K562 (cell line): Measurements from ENCODE around the gene FSCN2. TPM values are rescaled to one million over a fixed set of nuclear protein-coding genes. Genes with fewer than 3 reads are reported as not detected.

Source experiments
- ATAC-seq: fragments of 200-7000 bp; cut with Tn5 transposase; 3 replicates; pipeline ENCODE4 v1.9.1; 2020; ENCODE audit warnings: moderate library complexity
- BruUV-seq: library from RNA; stranded (reverse); fragments of 400-500 nt; replicated peaks from 2 replicates; lab custom pipeline; 2021; lab: Mats Ljungman, UMichigan
- CTCF ChIA-PET: fragments of 300-600 bp; formaldehyde crosslinking; extraction: SDS; loops from one replicate; lab custom pipeline; 2021; ENCODE audit warnings: low intra/inter-chr PET ratio; lab: Yijun Ruan, JAX
- POLR2A ChIA-PET: fragments of 300-600, 350-650 bp; sonication (Branson Sonifier 250); formaldehyde crosslinking; extraction: SDS; loops from one replicate; lab custom pipeline; 2021; ENCODE audit warnings: antibody characterized with exemption, inconsistent platforms; lab: Yijun Ruan, JAX
- DNase-seq, 4 experiments: peaks; one replicate each; pipeline versions ENCODE4 v3.0.0 to v3.0.0-alpha.2; 2011 to 2018; ENCODE audit warnings: low spot score in 3 of 4, mixed read lengths in 3 of 4; ENCODE audit errors: extremely low read depth in 1 of 4
- FAIRE-seq: peaks from 2 replicates; lab custom pipeline; 2011; peaks lifted over from hg19 to GRCh38; lab: Jason Lieb, UNC
- H2AFZ ChIP-seq: 2 replicates; pipeline ENCODE4 v1.6.0; 2011; ENCODE audit warnings: low read depth, low read length, control low read depth, inconsistent platforms
- H3K27ac ChIP-seq: fragments of 200-600 bp; 3 replicates; pipeline ENCODE4 v1.8.0; 2011; ENCODE audit warnings: low read depth, mild to moderate bottlenecking, control low read depth, inconsistent platforms, low read length, moderate library complexity, mixed read lengths; ENCODE audit errors: extremely low read depth
- H3K27me3 ChIP-seq, 2 experiments: fragments of 300-600 bp in 1 of 2; 2 replicates in 1 of 2; 3 replicates in 1 of 2; pipeline versions ENCODE4 v1.6.0 to v1.8.0; 2011; ENCODE audit warnings: inconsistent platforms in 2 of 2, low read length in 2 of 2, mild to moderate bottlenecking in 1 of 2, mixed read lengths in 1 of 2, moderate library complexity in 1 of 2; ENCODE audit not compliant: control insufficient read depth in 2 of 2, insufficient read depth in 2 of 2
- H3K36me3 ChIP-seq: fragments of 300-600 bp; 3 replicates; pipeline ENCODE4 v1.8.0; 2011; ENCODE audit warnings: mild to moderate bottlenecking, low read length, inconsistent platforms; ENCODE audit not compliant: control insufficient read depth, insufficient read depth
- H3K4me1 ChIP-seq, 2 experiments: fragments of 200-600 bp in 1 of 2; replicated peaks in 1 of 2; 2 replicates in 1 of 2; 3 replicates in 1 of 2; pipeline versions ENCODE4 v1.5.1 to v1.8.0; 2011; ENCODE audit warnings: inconsistent platforms in 2 of 2, low read length in 2 of 2, mild to moderate bottlenecking in 1 of 2, mixed read lengths in 1 of 2, moderate library complexity in 1 of 2; ENCODE audit not compliant: control insufficient read depth in 2 of 2, insufficient read depth in 2 of 2
- H3K4me2 ChIP-seq: 2 replicates; pipeline ENCODE4 v1.6.1; 2011; ENCODE audit warnings: low read length, control low read depth, inconsistent platforms, mixed read lengths; ENCODE audit not compliant: insufficient read depth
- H3K4me3 ChIP-seq: fragments of 200-600 bp; sonication (generic), shearing (Covaris generic); 2 replicates; pipeline ENCODE4 v1.5.1; 2016; ENCODE audit warnings: control low read depth, inconsistent platforms
- H3K79me2 ChIP-seq: fragments of 200-600 bp; 3 replicates; pipeline ENCODE4 v1.8.0; 2011; ENCODE audit warnings: low read length, inconsistent platforms; ENCODE audit not compliant: control insufficient read depth, insufficient read depth
- H3K9ac ChIP-seq, 2 experiments: 2 replicates each; pipeline versions ENCODE4 v1.6.0 to v1.6.1; 2011; ENCODE audit warnings: low read depth in 2 of 2, low read length in 2 of 2, control low read depth in 1 of 2, inconsistent platforms in 1 of 2, mild to moderate bottlenecking in 1 of 2, mixed read lengths in 1 of 2; ENCODE audit not compliant: insufficient read depth in 1 of 2
- H3K9me1 ChIP-seq: one replicate; pipeline ENCODE4 v1.6.0; 2011; ENCODE audit warnings: inconsistent platforms, mild to moderate bottlenecking, low read length, moderate library complexity; ENCODE audit not compliant: control insufficient read depth, insufficient read depth
- H3K9me3 ChIP-seq: replicated peaks from 2 replicates; pipeline ENCODE4 v1.5.1; 2011; ENCODE audit warnings: low read depth, low read length, inconsistent platforms; ENCODE audit not compliant: control insufficient read depth, insufficient read depth
- H4K20me1 ChIP-seq: replicated peaks from 2 replicates; pipeline ENCODE4 v1.6.1; 2011; ENCODE audit warnings: low read length, inconsistent platforms, mixed read lengths; ENCODE audit not compliant: control insufficient read depth, insufficient read depth
- NCOA2 ChIP-seq, 2 experiments: fragments of 450-650 bp; IDR thresholded peaks; 2 replicates each; pipeline ENCODE4 v1.6.1; 2018; ENCODE audit warnings: mild to moderate bottlenecking in 2 of 2, moderate library complexity in 1 of 2; ENCODE audit not compliant: partially characterized antibody in 2 of 2
- POLR2G ChIP-seq: fragments of 200-400 bp; formaldehyde crosslinking; IDR thresholded peaks from 2 replicates; pipeline ENCODE4 v1.6.1; 2017; ENCODE audit warnings: low read depth, mild to moderate bottlenecking, antibody characterized with exemption, low read length, moderate library complexity
- ZBTB11 ChIP-seq, 3 experiments: fragments of 200-800 bp in 1 of 3; fragments of 250-450 bp in 1 of 3; fragments of 450-650 bp in 1 of 3; sonication (Bioruptor Pico) in 1 of 3; sonication (Bioruptor generic) in 1 of 3; formaldehyde crosslinking in 1 of 3; IDR thresholded peaks; 2 replicates each; pipeline versions ENCODE4 v1.6.1 to v1.8.0; 2016 to 2022; ENCODE audit warnings: mild to moderate bottlenecking in 2 of 3, missing genetic modification characterization in 2 of 3, missing compliant biosample characterization in 1 of 3, moderate library complexity in 1 of 3
- ZNF589 ChIP-seq: fragments of 200-800 bp; sonication (Bioruptor generic); IDR thresholded peaks from 2 replicates; pipeline ENCODE4 v1.6.1; 2016; ENCODE audit warnings: low read depth, missing genetic modification characterization, missing compliant biosample characterization
- ZNF76 ChIP-seq: fragments of 250-450 bp; sonication (Bioruptor Pico); IDR thresholded peaks from 2 replicates; pipeline ENCODE4 v1.4.0; 2020; ENCODE audit warnings: mild to moderate bottlenecking, moderate library complexity, borderline replicate concordance
- WGBS: fragments of 100-300 bp; shearing (Covaris generic); methylation state at CpG from one replicate; pipeline ENCODE4 v1.1.6; 2016; ENCODE audit warnings: low coverage, mixed read lengths; ENCODE audit not compliant: insufficient coverage; ENCODE audit errors: missing lambda C conversion rate; 5-methylcytosine and 5-hydroxymethylcytosine counted together
- in situ Hi-C: fragments of 300-500 bp; cut with MboI; formaldehyde crosslinking; loops from 4 replicates; pipeline ENCODE4 v1.15.0; 2018; ENCODE audit warnings: inconsistent platforms, mixed read lengths
- intact Hi-C: fragments of 100-400 bp; cut with micrococcal nuclease; formaldehyde crosslinking; loops from 2 replicates; pipeline ENCODE4 v1.14.2; 2022
- polyA plus RNA-seq, 8 experiments: library from polyadenylated mRNA; depleted of rRNA in 4 of 8; stranded (reverse) in 5 of 8; unstranded in 3 of 8; fragments of >200 nt; fragmentation: Nextera tagmentation in 2 of 8; fragmentation: Illumina TruSeq in 1 of 8; extraction: Ambion mirVana in 2 of 8; extraction: Trizol in 1 of 8; gene quantifications; 2 replicates each; pipeline versions ENCODE4 v1.2.1 to v1.2.3, GENCODE V29; 2011 to 2014; ENCODE audit warnings: inconsistent platforms in 1 of 8, missing spikeins in 1 of 8
- total RNA-seq, 7 experiments: library from RNA; depleted of rRNA in 6 of 7; stranded (reverse); fragments of >200 nt in 6 of 7; fragmentation: Illumina TruSeq in 2 of 7; extraction: Trizol in 2 of 7; gene quantifications; 2 replicates each; pipeline versions ENCODE4 v1.2.1 to v1.2.3, GENCODE V29; 2011 to 2021; ENCODE audit warnings: low replicate concordance in 1 of 7
- TF ChIP-seq, protein P1 (sequence below): fragments of 450-650 bp; IDR thresholded peaks from 2 replicates; pipeline ENCODE4 v1.7.1; 2018; ENCODE audit warnings: mild to moderate bottlenecking, low read depth; ENCODE audit not compliant: partially characterized antibody

Gene FSCN2
- total and polyA plus RNA-seq, 9 of the 15 experiments (the other 6 are each of a cell fraction or from before 2014, with no cell fraction given) = 0.08 TPM; not detected in 8

DNA sequence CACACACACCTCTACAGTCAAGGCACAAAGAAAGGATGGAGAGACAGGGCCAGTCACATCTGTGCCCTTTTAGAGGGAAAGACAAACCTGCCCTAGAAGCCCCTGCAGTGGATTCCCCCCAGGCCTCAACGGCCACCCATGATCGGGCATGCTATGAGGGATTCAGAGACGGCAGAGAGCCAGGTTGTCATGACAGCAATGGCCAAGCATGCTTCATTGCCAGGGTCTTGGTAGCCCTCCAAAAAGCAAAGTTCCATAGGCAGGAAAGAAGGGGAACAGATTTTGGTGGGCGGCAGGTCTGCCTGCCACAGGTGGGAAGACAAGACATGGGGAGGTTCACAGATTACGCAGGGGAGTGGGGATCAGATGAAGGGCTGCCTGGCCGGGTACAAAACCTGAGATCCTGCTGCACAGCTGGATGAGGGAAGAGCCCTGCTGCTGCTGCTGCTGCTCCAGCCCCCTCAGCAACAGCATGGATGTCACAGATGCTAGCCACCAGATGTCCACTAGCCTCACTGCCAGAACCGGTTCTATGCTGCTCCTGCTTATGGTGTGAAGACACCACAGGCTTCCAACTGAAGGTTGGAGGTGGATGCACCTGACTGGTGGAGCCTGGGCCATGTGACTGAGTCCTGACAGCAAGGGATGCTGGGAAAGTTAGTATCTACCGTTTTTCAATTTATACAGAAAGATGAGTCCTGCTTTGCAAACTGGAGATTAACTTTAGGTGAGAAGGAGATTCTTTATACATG, 33.4 kb upstream of the FSCN2 start (continued):
- TF ChIP-seq, protein P1, sequence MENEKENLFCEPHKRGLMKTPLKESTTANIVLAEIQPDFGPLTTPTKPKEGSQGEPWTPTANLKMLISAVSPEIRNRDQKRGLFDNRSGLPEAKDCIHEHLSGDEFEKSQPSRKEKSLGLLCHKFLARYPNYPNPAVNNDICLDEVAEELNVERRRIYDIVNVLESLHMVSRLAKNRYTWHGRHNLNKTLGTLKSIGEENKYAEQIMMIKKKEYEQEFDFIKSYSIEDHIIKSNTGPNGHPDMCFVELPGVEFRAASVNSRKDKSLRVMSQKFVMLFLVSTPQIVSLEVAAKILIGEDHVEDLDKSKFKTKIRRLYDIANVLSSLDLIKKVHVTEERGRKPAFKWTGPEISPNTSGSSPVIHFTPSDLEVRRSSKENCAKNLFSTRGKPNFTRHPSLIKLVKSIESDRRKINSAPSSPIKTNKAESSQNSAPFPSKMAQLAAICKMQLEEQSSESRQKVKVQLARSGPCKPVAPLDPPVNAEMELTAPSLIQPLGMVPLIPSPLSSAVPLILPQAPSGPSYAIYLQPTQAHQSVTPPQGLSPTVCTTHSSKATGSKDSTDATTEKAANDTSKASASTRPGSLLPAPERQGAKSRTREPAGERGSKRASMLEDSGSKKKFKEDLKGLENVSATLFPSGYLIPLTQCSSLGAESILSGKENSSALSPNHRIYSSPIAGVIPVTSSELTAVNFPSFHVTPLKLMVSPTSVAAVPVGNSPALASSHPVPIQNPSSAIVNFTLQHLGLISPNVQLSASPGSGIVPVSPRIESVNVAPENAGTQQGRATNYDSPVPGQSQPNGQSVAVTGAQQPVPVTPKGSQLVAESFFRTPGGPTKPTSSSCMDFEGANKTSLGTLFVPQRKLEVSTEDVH = no peak
- TF ChIP-seq ZNF76 (CRISPR knock-in tag) (no peak), ZNF589 (CRISPR knock-in tag) (no peak), NCOA2 (IDR thresholded peaks at IDR 0.05; ENCODE audit: partially characterized antibody in 2 of 2) (no peak)

- no peak overlapping the region for H2AFZ ChIP-seq
- ATAC-seq = no peak
- in situ Hi-C loops (no loop called here), intact Hi-C loops (no loop called here)
- H3K4me1 ChIP-seq = peaks cover 3 to 20% of the 10 kb centered on the region in 2 experiments; a peak in 4 of 5 replicates
- no peaks in the 10 kb centered on the region for H3K9me3 ChIP-seq
- no peaks in the 10 kb centered on the region for H3K9me1 ChIP-seq
- H3K36me3 ChIP-seq = no peaks in the 10 kb centered on the region
- no peak for DNase-seq
- no peak for TF ChIP-seq ZBTB11 (CRISPR knock-in tag; IDR thresholded peaks at IDR 0.05)
- TF ChIP-seq POLR2G = peak; percentile 32; the same call in 1 of the 2 replicates
- no TSS peak for BruUV-seq
- no peak overlapping the region for H3K4me3 ChIP-seq
- CTCF ChIA-PET = no interaction called here
- 47% methylated on average over 32 of the region's 64 CpGs for WGBS
- no peak for FAIRE-seq
- no peaks in the 10 kb centered on the region for H3K79me2 ChIP-seq
- H3K9ac ChIP-seq = peak overlapping the region in 1 of 2 experiments; percentile 45; a peak in 2 of 4 replicates
- H3K27ac ChIP-seq = no peak overlapping the region
- H3K4me2 ChIP-seq = no peak overlapping the region
- POLR2A ChIA-PET = interaction anchor here (0.8 to 8.3 kb wide), 4 partner anchors 8 to 254 kb away, joined by 3 to 132 read pairs (median 7); partner anchors contain the start of gene ACTG1
- no peaks in the 10 kb centered on the region for H4K20me1 ChIP-seq
- peaks cover 10 to 20% of the 10 kb centered on the region in 2 experiments; a peak in 3 of 5 replicates for H3K27me3 ChIP-seq
Observed at GRCh38 chr17:81498953-81499600, 29.1 kb upstream of the FSCN2 start.
